Activated CD4-positive, alpha-beta T cell treated with anti-CD3 and anti-CD28 coated beads for 48 hours (primary cell): ENCODE data around the gene PPP1R14D.
A peak's percentile ranks its signal among the peaks of the same experiment; 100 is the strongest.

ENCODE experiments used
- DNase-seq: peaks from one replicate; pipeline ENCODE4 v3.0.0-alpha.2; 2020

Gene PPP1R14D

DNA sequence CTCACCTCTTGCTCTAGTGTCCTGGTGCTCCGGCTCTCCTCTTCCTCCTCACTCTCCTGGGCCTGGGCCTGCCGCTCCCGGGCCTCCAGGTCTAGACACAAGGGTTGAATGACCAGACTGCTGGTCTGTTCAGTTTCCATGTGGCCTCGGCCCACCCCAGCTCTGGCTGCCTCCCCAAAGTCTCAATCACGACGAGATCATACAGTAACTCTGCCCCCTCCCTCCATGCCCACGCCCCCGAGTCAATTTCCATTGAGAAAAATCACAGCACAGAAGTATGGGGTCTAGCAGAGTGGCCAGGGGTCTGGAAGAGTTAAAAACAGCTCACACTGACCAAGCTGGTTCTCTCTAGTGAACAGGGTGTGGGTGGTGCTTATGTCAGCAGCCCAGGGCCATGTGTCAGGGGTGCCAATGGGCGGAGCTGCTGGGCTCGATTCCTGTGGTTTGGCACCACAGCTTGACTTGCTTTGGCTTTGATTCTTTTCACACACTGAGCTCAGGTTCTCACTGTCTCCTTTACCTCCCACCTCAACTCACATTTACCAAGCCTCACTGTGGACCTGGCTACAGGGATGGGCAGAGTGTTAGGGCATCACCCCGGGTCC, 51.9 kb downstream of the PPP1R14D start:
- DNase-seq, result peak; percentile 58

DNA sequence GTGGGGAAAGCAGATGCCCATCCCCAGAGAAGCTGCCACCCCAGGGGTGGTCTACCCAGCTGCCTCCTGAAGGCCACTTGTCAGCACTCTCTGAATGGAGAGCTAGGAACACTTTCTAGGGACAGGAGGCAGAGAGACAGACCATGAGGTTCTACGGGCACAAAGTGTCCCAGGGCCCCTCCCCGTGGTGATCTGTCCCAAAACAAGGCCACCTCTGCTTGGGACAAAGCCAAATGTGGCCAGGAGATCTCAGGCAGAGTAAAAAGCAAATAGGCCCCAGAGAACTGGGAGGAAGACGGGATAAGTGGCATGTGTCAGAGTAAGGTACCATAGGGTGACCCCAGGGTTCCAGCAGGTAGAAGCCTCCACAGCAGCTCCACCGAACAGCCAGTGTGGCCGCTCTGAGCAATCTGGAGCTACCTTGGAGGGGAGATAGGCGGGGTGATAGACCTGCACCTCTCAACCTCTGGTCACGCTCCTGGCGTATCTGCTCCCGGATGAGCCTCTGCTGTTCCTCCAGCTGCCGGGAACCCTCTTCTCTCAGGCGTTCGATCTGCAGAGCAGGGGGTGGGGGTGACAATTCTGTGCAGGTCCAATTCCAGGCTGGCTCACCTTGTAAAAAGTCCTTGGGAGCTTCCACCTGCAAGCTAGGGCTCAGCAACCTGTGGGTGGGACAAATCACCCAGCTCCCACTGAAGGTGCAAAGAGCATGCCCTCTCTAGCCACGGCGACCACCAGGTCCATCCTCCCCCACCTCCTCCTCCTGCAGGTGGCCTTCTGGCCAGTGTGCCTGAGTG, 52.6 kb downstream of the PPP1R14D start:
- no peak for DNase-seq

DNA sequence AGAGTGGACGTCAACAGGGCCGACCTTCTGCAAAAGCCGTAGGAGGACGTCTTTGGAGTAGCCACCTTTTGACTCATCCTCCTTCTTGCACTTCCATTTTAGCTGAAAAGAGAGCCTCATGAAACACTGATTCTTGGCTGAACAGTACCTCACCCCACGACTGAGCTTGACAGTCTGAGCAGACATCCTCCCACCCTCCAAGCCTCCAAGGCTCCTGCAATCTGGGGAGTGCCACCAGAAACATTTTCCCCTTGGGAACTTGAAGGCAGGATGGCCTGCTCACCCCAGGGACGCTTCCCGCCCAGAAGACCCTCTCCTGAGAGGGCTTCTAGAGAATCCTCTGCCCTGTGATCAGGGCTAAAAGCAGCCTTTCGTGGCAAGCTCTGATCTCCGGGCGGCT, 53.5 kb downstream of the PPP1R14D start:
- DNase-seq, result no peak

DNA sequence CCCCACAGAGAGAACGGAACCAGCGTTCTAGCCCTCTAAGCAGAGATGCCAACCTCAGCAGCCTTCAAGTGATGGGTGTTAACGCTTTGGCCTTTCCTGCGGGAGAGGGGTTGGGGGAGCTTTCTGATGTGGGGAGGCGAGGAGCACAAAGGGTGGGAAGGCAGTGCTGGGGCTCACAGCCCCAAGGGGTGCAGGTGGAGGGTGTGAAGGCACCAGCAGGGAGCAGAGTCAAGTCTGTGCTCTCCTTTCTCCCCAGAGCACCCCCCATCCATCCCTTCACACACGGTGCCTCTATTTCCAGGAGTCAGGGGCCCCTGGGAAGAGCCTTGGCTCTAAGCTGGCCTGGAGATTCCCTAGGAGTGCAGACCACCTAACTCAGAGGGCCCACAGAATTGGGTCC, 54.6 kb downstream of the PPP1R14D start:
- no peak for DNase-seq

DNA sequence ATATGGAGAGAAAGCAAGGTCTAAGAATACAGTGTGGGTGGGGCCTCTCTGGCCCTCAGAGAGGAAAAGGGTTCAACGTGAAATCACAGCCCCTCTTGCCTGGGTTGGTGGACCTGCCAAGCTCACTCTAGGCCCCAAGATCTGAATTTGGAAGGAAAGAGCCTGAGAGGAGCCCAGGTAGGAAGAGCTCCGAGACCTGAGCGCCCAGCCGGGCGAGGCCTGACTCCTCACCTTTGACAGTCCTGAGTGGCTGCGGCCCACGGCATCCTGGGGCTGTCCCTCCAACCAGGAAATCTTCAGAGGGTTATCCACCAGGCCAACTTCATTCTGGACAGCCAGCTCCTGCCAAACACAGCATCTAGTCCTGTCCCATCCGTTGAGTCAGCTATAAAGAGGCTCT, 55.0 kb downstream of the PPP1R14D start:
- no peak for DNase-seq

DNA sequence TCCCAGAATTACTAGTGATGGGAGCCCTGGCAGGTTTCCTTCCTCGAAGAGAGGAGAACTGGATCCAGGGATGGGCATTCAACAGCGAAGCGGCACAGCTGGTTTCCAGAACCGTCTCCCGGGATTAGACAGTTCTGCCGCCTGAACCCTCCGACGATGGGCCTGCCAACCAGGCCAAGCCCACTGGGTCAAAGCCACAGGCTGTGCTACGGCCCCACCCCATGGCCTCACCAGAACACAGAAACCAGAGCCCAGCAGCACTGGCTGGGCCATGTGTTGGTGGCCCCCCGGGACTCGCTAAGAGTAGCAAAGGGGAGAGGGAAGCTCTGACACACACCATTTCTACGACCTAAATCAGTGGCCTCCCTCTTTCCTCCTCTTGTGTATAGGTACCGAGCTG, 56.5 kb downstream of the PPP1R14D start:
- DNase-seq, result no peak

DNA sequence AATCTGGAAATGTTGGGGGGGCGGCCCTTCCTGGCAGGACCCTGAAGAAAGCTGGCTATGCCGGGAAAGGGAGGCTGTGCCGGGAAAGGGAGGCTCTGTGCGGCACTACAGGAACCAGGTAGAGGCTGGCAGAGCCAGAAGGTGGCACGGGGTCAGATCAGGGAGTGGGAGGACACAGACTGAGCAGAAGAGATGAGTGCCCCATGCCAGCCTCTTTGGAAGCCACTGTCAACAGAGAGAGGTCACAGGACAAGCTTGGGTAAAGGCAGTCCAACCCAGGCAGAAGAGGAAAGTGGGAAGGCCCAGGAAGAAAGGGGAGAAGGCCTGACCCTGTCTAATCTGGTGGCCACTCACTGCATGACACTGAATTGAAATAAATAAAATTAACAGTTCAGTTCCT, 57.3 kb downstream of the PPP1R14D start:
- no peak for DNase-seq

DNA sequence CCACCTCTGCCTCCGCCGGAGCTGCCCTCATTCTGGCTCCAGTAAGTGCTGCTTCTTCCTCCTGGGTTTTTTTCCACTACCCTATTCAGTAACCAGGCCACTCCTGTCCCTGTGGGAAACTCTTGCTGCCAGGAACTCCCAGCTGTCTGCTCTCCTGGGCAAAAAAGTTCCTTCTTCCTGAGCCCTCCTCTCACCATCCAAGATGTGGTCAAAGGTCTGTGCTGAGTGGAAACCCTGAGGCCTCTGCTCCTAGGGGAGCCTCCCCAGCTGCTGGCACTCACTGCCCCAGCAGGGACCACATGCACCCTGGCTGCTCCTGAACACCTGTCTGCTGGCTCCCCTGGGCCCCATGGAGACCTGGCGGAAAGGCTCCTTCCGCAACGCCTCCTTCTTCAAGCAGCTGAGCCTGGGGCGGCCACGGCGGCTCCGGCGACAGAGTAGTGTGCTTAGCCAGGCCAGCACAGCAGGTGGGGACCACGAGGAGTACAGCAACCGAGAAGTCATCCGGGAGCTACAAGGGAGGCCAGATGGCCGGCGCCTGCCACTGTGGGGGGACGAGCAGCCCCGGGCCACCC, 58.3 kb downstream of the PPP1R14D start:
- no peak for DNase-seq

DNA sequence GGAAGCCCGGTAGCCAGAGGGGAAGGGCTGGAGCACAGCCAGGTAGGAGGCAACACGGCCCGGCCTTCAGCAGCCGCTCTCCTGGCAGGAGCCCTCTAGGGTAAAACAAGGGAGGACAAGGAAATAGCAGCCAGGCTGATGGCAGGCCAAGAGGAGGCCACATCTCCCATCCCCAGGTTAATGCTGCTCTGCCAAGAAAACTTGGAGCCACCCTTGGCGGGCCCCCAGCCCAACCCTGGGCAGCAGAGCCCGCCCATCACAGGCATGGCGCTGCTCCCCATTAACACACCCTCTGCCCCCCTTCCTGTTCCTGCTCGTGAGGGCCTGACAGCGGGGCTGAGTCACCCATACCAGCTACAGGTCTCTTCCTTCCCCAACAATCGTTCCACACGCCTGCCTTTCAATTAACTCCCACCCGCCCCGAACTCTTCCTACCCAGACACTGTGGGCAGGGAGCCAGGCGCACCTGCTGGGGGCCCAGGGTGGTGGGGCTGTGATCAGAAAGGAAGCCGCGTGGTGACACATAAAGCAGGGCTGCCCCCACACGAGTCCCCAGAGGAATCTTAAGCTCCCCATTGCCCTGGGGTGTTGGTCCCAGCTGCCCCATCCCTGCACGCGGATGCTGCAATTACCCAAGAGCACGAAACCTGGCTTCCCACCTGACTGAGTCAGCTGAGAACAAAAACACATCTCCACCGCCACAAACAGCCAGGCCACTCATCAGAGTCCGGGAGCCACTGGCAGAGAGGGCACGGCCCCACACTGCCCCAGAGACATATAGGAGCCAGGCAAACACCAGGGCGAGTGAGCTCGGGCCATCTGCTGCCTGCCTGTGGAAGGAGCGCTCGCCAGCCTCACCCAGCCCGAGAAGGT, 59.0 kb downstream of the PPP1R14D start, which contains the start of gene C15orf62:
Gene C15orf62 (plus strand): TSS at position 707 of the 873 bp plus-strand sequence. CDS start 516 bp downstream, outside the sequence.
- DNase-seq, result peak; percentile 72

DNA sequence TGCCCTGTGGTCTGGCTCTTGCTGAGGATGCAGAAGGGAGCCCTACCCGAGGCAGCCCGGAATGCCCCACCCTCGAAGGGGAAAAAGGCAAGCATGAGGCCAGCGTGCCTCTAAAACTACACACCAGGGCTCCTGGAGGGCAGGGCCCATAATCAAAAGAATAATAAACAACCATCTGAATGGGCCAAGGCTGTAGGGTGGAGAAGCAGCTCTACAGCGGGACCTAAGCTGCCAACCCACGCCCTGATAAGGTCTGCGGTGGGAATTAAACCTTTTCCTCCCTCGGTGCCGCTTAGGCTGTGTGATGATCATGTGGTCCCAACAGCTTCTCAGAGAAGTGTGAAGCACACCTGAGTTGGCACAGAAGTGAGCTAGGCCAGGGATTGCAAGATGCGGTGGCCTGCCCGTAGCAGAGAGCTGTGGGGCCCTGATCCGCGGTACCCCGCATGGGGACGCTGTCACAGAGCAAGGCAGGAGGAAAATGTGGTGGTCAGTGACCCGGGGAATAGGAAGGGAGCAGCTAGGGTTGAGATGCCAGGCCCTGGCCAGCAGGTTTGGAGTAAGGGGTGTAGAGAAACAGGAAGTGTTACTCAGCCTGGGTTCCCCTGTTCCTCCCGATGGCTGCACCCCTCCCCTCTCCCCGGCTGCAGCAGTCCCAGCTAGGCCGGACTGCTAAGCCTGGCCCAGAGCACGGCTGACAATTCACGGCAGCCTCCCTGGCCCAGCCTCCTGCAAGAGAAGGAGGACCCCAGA, 59.8 kb downstream of the PPP1R14D start:
- peak; percentile 11 for DNase-seq

DNA sequence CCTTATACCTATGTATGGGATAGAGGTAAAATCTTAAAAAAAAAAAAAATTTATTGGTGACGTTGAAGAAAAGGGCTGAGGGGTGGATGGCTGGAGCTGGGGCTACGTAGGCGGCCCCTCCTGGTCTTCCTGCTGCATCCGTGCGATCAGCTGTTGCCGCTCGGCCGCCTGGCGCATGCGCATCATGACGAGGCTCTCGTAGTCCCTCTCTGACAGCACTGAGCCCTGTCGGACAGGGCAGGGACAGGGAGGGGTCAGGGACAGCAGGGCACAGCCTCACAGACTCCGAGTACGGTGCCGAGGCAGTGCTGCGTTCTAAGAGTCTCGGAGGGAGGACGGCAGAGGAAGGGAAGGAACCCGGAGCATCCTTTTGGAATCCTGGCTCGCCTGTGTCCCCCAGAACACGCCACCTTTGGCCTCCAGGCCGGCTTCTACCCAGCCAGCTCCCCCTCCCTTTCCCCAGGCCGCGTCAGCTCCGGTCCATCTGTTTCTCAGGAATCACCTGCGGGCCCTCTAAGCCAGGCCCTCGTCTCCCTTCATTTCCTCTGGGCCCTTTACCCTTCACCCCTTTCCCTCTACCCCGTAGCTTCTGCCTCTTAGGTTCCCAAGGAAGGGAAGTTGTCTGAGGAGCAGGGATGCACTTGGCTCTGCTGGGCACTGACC, 60.5 kb downstream of the PPP1R14D start:
- no peak for DNase-seq

DNA sequence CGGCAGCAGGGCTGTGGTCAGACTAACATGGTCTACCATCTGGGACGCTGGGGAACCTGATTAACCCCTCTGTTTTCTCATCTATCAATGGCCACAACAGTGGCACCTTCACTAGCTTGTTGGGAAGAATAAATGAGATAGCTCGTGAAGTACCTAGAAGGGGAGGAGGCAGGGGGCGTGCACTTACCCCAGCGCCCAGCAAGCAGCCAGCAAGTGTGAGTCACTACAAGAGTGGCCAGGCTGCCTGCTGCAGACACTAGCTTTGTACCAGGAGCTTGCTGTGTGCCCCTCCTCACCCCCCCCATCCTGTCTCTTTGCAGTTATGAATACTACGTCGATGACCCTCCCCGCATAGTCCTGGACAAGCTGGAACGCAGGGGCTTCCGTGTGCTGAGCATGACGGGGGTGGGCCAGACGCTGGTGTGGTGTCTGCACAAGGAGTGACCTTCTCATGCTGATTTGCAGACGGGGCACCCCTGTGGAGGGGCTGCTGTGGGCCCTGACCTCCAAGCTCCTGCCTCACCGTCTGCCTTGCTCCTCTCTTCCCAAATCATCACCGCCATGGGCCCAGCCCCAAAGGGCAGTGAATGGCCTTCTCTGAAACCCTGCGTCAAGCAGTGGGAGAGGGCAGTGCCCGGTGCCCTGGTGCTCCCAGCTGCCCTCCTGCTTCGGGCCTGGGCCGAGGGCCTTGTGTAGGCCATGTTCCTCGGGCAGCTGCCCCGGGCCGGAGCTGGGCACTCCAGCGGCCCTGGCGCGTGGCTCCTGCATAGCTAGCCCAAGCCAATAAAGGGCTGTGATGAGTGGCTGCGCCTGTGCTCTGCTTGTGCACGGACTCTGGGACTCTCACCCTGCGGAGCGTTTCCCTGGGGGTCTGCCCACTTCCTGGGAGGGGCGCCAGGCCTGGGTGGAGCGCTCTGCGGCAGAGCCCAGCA, 61.3 kb downstream of the PPP1R14D start:
- no peak for DNase-seq

DNA sequence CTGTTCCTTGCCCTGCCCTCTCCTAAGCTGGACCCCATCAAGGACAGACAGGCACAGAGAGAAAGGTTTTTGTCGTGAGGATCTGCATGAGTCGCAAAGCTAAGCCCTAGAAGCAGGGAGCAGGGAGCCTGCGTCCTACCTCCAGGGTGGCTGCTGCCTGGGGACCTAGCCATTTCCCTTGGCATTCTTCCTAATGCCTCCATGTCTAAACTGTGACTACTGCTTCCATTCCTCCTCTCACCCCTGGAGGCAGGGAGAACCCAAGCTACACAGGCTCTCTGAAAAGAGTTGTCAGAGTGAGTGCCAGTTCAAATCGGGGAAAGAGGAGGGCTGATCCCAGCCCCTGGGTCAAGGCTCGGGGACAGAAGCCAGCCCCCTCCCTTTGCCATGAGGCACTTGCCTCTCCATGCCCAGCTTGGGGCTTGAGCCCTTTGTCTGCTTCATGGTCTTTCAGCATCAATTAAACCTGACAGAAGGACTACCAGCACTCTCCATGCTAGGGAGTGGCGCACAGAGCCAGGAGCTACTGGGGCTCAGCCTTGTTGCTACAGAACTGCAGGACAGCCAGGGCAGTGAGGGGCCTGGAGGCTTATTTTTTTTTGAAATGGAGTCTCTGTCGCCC, 62.2 kb downstream of the PPP1R14D start:
- no peak for DNase-seq
